SK-N-MC (cell line): ENCODE results near the gene JUNB.

Source experiments
- DNase-seq: peaks from one replicate; pipeline ENCODE4 v3.0.0-alpha.2; 2011; ENCODE audit warnings: low read depth, low spot score
- H3K27ac ChIP-seq: fragments of 200-600 bp; sonication (generic); 2 replicates; pipeline ENCODE4 v1.5.1; 2016; ENCODE audit warnings: mixed run types
- H3K36me3 ChIP-seq: fragments of 200-600 bp; sonication (generic); 2 replicates; pipeline ENCODE4 v1.6.1; 2017; ENCODE audit warnings: antibody characterized with exemption, low read length, mixed read lengths; ENCODE audit not compliant: insufficient read depth
- H3K4me3 ChIP-seq: fragments of 200-600 bp; sonication (generic); 2 replicates; pipeline ENCODE4 v1.5.1; 2016
- H3K9ac ChIP-seq: fragments of 200-600 bp; sonication (generic); 2 replicates; pipeline ENCODE4 v1.8.0; 2017; ENCODE audit warnings: mixed run types, mixed read lengths; ENCODE audit not compliant: insufficient read length
- H3K9me3 ChIP-seq: fragments of 200-600 bp; sonication (generic); 2 replicates; pipeline ENCODE4 v1.6.1; 2017; ENCODE audit warnings: low read depth, mild to moderate bottlenecking, antibody characterized with exemption, low read length, moderate library complexity, mixed read lengths
- EZH2 ChIP-seq: fragments of 200-600 bp; sonication (generic); IDR thresholded peaks from one replicate; pipeline ENCODE4 v1.6.1; 2017; ENCODE audit warnings: antibody characterized with exemption
- FOXP2 ChIP-seq: optimal IDR thresholded peaks from 2 replicates; pipeline ENCODE3; 2011; ENCODE audit warnings: mild to moderate bottlenecking, moderate library complexity; ENCODE audit not compliant: insufficient read depth; ENCODE audit errors: extremely low read length, control extremely low read depth
- POLR2AphosphoS5 ChIP-seq: IDR thresholded peaks from 2 replicates; pipeline ENCODE4 v1.6.1; 2012; ENCODE audit warnings: mild to moderate bottlenecking, low read depth, low read length, borderline replicate concordance

JUNB gene

DNA sequence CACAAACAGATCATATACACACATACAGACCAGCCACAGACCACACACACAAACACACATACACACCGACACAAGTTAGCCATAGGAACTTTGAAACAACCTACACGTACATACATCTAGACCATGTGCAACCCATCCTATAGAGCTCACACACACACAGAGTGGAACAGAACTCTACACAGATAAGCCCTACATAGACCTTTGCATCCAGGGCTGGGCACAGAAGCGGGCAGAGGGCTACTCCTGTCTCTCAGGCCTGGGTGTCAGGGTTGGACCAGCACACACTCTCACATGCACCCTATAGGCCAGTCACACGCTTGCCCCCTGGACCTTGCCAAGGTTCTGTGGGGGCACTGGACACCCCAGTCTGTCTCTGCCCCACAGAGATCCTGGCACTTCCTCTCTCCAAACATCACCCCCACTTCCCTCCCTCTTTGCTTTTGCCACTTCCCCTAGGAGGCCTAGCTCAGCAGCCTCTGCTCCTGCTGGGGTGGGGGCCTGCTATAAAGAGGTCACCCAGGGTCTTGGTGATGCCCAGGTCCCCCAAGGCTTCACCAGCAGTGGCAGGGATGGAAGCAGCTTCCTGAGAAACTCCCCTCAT is 5.8 kb upstream of the JUNB start:
- DNase-seq: no peak
- Histone ChIP-seq H3K36me3 (no peaks in the 10 kb centered on the region), H3K9me3 (no peaks in the 10 kb centered on the region), H3K27ac (peak overlapping the region; percentile 93), H3K4me3 (no peak overlapping the region), H3K9ac (peak overlapping the region; percentile 47)
- no peak for TF ChIP-seq FOXP2
- no peak for TF ChIP-seq EZH2
- TF ChIP-seq POLR2AphosphoS5: no peak

DNA sequence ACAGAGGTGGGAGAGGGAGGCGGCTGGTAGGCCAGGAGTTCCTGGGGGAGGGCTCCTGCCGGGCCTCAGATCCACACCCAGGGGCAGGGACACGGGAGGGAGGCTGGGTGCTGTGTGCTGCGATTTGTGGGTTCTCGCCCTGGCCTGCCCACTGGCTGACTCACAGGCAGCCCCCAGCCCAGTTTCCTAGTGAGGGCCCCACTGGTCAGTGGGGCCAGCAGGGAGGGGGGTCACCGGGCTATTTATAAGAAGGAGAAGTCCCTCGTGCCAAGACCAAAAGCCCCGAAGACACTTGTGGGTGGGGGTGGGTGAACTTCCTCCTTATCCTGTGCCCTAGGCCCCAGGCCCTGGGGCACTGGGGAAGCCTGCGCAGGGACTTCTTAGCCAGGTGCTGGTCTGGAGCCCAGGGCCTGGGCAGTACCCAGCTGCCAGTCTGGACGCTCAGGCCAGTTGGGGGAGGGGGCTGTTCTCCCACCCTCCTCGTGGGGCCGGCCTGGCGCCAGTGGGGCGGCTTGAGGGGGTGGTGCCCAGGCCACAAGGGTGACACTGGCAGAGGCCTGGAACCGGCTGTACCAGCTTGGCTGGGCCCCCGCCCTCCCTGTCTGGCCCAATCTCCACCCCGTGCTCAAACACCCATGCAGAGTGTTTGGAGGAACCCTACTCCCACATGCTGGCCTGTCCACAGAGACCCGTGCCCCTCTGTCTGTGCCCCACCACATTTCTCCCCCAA is 5.0 kb upstream of the JUNB start:
- no peak for TF ChIP-seq EZH2
- TF ChIP-seq POLR2AphosphoS5: no peak
- no peak for TF ChIP-seq FOXP2
- Histone ChIP-seq H3K9ac (peak overlapping the region; percentile 47), H3K4me3 (no peak overlapping the region), H3K9me3 (no peaks in the 10 kb centered on the region), H3K27ac (peak overlapping the region; percentile 93), H3K36me3 (no peaks in the 10 kb centered on the region)
- DNase-seq: no peak

DNA sequence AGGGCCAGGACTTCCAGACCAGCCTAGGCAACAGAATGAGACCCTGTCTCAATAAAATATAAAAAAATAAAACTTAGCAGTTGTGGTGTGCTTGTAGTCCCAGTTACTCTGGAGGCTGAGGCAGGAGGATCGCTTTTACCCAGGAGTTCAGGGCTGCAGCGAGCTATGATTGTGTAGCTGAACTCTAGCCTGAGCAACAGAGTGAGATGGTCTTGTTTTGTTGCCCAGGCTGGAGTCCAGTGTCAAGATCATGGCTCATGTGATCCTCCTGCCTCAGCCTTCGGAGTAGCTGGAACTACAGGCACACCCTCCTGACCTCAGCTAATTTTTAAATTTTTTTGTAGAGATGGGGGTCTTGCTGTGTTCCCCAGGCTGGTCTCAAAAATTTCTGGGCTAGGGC is 4.3 kb upstream of the JUNB start:
- H3K4me3 ChIP-seq: no peak overlapping the region
- H3K9me3 ChIP-seq: no peaks in the 10 kb centered on the region
- no peak for DNase-seq
- TF ChIP-seq EZH2: no peak
- no peak for TF ChIP-seq POLR2AphosphoS5
- no peak for TF ChIP-seq FOXP2
- peak overlapping the region; percentile 93 for H3K27ac ChIP-seq
- H3K36me3 ChIP-seq: no peaks in the 10 kb centered on the region
- no peak overlapping the region for H3K9ac ChIP-seq

DNA sequence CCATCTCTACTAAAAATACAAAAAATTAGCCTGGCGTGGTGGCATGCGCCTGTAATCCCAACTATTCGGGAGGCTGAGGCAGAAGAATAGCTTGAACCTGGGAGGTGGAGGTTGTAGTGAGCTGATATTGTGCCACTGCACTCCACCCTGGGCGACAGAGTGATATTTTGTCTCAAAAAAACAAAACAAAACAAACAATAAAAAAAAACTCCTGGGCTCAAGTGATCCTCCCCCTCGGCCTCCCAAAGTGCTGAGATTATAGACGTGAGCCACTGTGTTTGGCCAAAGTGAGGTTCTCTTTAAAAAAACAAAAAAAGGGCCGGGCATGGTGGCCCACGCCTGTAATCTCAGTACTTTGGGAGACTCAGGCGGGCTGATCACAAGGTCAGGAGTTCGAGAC is 3.8 kb upstream of the JUNB start:
- Histone ChIP-seq H3K36me3 (no peaks in the 10 kb centered on the region), H3K9ac (no peak overlapping the region), H3K4me3 (no peak overlapping the region), H3K9me3 (no peaks in the 10 kb centered on the region), H3K27ac (peak overlapping the region; percentile 93)
- TF ChIP-seq EZH2: no peak
- no peak for TF ChIP-seq FOXP2
- no peak for TF ChIP-seq POLR2AphosphoS5
- DNase-seq: no peak

DNA sequence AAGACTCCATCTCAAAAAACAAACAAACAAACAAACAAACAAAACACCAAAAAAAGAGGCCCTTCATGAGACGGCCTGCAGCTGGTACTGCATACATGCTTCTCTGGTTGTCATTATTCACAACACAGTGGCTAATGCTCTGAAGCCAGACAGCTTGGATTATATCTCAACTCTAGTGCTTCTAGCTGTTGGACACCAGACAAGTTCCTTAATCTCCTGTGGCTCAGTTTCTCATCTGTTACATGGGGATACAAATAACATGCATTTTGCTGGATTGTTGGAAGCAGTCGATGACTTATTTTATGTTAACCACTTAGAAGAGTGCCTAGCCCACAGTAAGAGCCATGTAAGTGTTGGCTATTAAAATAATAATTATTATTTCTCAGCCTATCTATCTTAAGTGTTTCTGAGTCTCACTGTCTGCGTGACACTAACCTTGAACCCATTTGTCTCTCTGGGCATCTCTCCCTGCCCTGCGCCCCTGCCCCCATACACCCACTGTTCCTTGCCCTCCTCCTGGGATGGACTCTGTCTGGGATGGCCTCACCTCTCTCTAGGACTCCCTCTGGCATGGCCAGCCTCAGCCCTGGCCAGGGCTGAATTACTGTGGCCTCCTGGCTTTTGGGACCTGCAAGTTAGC is 3.1 kb upstream of the JUNB start:
- Histone ChIP-seq H3K27ac (peak overlapping the region; percentile 97), H3K4me3 (peak overlapping the region; percentile 97), H3K9ac (peak overlapping the region; percentile 70), H3K36me3 (no peaks in the 10 kb centered on the region), H3K9me3 (no peaks in the 10 kb centered on the region)
- TF ChIP-seq POLR2AphosphoS5 (no peak), FOXP2 (no peak), EZH2 (no peak)
- no peak for DNase-seq

DNA sequence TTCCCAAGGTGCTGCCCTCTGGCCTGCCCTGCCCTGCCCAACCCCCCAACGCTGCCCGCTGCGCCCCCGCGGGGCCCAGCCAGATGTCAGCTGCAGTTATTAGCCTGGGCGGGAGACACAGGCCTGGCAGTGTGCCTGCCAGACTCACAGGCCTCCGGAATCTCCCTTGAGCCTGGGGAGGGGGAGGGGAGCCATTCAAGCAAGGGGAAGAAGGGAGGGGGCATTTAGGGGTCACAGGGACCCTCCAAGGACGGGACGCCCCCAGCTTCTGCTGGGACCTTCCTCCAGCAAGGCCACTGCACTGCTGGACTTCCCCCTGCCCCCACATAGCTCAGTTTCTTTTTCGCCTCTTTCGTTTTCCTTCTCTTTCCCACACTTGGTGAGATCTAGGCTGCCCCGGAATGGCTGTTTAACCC is 2.6 kb upstream of the JUNB start:
- Histone ChIP-seq H3K9me3 (no peaks in the 10 kb centered on the region), H3K36me3 (no peaks in the 10 kb centered on the region), H3K9ac (peak overlapping the region; percentile 70), H3K27ac (peak overlapping the region; percentile 97), H3K4me3 (peak overlapping the region; percentile 97)
- DNase-seq: no peak
- TF ChIP-seq POLR2AphosphoS5 (peak; percentile 74), EZH2 (no peak), FOXP2 (peak; percentile 70)

DNA sequence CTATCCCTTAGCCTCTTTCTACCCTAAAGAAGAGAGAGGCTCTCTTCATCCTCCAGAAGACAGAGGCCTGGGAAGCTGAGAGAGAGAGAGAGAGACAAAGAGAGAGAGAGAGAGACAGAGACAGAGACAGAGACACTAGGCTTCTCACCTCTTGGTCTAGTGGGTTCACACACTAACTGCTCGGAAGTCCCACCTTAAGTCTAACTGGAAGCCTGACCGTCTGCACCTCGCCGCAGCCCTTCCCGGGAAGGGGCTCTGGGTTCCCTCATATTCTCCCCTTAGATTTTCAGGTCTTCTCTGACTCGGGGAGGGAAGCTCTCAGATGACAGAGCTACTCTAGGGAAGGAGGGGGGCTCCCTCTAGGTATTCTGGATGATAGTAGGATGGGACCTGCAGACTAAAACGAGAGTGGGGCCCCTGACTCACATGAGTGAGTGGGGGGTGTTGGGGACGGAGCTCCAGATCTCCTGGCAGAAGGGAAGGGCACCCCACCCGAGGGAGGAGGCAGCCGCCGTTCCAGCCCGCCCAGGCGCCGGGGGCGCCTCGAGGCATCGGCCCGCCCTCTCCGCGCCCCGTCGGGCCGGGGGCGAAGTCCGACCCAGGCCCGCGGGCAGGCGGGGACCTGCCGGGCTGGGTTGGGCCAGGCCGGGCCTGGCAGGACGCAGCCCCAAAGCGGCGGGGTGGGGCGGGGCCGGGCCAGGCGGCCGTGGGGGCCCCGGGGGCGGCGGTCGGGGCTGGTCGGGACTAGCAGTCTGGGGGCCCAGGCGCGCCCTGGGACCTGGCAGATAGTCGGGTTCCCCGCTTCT is 2.0 kb upstream of the JUNB start:
- TF ChIP-seq POLR2AphosphoS5 (no peak), EZH2 (no peak), FOXP2 (peak; percentile 21)
- peak overlapping the region; percentile 70 for H3K9ac ChIP-seq
- H3K27ac ChIP-seq: peak overlapping the region; percentile 97
- no peaks in the 10 kb centered on the region for H3K36me3 ChIP-seq
- peak overlapping the region; percentile 97 for H3K4me3 ChIP-seq
- no peaks in the 10 kb centered on the region for H3K9me3 ChIP-seq
- DNase-seq: no peak
